Endothelial cell of hepatic sinusoid (primary cell): ENCODE results near the gene SPACDR.
"Not testable (repeated sequence)": the region's sequence is repeated elsewhere in the genome, so short reads cannot be mapped to it uniquely, and the experiment has no call there.

Experiments used
- in situ Hi-C: cut with HindIII; loops from 2 replicates; pipeline ENCODE4 v1.10.0; 2017; ENCODE audit warnings: low sequenced_read_pairs

Gene SPACDR

DNA sequence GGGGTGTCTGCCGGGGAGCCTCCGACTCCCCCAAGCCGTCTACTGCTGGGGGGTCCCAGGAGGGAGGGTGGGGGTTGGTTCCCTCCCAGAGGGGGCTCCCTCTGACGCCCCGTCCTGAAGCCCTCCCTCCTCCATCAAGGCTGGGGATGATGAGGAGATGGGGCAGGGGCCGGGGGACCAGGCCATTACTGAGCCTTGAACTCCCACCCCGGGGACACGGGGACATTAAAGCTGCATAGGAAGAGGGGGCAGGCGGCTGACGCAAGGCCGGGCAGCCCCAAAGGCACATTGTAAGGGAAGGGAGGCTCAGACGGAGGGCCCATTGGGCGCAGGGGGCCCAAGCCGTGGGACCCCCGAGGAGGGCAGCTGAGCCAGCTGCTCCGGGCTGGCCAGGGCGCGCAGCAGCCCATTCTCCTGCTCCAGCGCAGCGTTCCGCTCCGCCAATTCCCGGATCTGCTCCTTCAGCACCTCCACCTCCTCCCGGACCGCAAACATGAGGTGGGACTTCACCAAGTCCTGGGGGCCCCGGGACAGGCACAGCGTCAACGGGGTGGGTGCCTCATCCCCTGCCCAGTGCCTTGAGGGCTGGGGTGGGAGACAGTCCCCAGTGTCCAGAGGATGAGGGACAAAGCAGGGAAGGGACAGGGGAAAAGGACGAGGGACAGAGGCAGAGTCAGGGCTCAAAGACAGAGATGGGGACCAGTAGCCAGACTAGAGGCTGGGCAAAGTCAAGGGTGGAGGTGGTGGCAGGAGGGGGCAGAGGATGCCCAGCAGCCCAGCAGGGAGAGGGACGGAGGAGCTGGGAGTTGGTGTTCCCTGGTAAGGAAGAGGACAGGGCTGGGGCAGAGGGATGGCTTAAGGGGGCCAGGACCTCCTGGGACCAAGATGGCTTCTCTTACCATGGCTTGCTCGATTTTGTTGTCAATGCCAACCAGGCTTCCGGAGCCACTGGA lies 2.9 kb upstream of the SPACDR start:
- in situ Hi-C loops: no loop called here

DNA sequence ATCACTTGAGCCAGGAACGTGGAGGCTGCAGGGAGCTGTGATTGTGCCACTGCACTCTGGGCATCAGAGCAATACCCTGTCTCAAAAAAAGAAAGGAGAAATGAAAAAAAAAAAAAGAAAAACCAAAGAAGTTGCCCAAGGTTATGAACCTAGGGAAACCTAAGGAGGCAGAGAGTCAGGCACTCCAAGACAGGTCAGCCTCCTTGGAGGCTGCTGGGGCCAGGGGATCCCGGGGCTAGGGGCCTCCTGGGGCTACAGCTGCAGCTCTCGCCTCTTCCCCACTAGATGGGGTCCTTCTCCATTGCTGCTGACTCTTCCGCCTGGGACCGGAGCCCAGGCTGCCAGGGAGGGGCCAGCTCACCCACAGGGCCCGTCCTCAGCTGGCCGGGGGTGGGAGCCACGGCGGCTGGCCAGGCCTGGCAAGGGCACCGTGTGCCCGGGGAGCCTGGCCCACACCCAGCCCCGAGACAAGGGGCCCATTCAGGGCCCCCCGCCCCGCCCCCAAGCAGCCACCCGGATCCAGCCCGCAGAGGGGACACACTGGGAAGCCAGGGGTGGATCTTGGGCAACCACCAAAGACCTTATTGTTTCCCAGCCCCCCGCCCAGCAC lies 1.7 kb upstream of the SPACDR start:
- in situ Hi-C loops: no loop called here

DNA sequence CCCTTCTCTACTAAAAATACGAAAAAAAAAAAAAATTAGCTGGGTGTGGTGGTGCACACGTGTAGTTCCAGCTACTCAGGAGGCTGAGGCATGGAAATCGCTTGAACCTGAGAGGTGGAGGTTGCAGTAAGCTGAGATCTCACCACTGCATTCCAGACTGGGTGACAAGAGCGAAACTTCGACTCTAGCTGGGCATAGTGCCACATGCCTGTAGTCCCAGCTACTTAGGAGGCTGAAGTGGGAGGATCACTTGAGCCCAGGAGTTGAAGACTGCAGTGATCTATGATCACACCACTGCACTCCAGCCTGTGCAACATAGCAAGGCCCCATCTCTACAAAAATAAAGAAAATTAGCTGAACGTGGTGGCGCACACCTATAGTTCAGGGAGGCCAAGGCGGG lies 1.2 kb upstream of the SPACDR start:
- in situ Hi-C loops: no loop called here

DNA sequence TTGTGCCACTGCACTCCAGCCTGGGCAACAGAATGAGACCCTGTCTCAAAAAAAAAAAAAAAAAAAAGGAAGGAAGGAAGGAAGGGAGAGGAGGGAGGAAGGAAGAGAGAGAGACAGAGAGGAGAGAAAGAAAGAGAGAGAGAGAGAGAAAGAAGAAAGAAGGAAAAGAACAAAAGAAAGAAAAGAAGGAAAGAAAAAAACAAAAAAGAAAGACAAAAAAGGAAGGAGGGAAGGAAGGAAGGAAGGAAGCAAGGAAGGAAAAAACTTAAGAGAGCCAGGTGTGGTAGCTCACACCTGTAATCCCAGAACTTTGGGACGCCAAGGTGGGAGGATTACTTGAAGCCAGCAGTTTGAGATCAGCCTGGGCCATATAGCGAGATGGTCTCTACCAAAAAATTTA lies 731 bp upstream of the SPACDR start:
- in situ Hi-C loops: no loop called here

- in situ Hi-C loops: no loop called here
Measured at GRCh38 chr7:100457033-100457432, 7.0 kb downstream of the SPACDR start.

DNA sequence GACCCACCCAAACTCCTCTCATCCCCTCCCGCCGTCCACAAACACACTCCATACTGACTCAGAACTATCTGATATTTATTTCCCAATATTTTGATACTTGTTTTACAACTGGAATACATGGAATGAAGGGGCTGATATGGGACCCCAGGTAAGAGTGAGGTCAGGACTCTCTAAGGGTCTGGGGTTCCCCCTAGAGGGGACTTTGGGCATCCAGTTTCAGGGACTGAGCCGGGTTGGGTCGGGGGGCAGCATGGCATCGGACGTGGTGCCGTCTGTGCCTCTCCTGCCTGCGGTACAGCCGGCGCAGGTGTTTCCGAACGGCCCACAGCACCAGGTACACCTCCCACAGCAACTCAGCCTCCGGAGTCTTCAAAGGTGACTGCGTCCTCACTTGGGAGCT lies 7.5 kb downstream of the SPACDR start:
- in situ Hi-C loops: no loop called here

- in situ Hi-C loops: no loop called here
Measured at GRCh38 chr7:100455206-100455605, 8.9 kb downstream of the SPACDR start.

DNA sequence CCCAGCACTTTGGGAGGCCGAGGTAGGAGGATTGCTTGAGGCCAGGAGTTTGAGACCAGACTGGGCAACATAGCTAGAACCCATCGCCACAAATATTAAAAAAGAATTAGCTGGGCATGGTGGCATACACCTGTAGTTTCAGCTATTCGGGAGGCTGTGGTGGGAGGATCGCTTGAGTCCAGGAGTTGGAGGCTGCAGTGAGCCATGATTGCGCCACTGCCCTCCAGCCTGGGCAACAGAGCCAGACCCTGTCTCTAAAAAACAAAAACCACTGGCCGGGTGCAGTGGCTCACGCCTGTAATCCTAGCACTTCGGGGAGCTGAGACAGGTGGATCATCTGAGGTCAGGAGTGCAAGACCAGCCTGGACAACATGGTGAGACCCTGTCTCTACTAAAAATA lies 10.2 kb downstream of the SPACDR start:
- in situ Hi-C loops: not testable (repeated sequence)

GRCh38 chr7:100452513-100452912 lies 11.5 kb downstream of the SPACDR start:
- in situ Hi-C loops: no loop called here

DNA sequence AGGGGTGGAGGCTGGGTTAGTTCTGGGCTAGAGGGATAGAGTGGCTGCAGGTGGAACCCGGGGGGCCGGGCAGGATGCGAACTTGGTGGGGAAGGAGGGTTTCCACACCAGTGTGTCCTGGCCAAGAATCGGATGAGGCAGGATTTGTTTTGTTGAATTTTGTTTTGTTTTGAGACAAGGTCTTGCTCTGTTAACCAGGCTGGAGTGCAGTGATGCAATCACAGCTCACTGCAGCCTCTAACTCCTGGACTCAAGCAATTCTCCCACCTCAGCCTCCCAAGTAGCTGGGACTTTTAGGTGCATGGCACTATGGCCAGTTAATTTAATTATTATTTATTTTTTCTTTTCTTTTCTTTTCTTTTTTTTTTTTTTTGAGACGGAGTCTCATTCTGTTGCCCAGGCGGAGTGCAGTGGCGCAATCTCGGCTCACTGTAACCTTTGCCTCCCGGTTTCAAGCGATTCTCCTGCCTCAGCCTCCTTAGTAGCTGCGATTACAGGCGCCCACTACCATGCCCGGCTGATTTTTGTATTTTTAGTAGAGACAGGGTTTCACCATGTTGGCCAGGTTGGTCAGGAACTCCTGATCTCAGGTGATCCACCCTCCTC lies 14.8 kb downstream of the SPACDR start:
- in situ Hi-C loops: no loop called here

DNA sequence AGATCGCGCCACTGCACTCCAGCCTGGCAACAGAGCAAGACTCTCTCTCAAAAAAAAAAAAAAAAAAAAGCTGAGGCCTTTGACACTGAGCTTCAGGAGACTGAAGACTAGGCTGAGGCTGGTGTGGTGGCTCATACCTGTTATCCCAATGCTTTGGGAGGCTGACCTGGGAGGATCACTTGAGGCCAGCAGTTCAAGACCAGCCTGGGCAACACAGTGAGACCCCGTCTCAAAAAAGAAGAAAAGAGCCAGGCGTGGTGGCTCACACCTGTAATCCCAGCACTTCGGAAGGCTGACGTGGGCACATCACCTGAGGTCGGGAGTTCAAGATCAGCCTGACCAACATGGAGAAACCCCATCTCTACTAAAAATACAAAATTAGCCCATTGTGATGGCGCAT lies 16.7 kb downstream of the SPACDR start:
- in situ Hi-C loops: not testable (repeated sequence)

GRCh38 chr7:100446040-100446439 lies 18.0 kb downstream of the SPACDR start:
- in situ Hi-C loops: no loop called here

DNA sequence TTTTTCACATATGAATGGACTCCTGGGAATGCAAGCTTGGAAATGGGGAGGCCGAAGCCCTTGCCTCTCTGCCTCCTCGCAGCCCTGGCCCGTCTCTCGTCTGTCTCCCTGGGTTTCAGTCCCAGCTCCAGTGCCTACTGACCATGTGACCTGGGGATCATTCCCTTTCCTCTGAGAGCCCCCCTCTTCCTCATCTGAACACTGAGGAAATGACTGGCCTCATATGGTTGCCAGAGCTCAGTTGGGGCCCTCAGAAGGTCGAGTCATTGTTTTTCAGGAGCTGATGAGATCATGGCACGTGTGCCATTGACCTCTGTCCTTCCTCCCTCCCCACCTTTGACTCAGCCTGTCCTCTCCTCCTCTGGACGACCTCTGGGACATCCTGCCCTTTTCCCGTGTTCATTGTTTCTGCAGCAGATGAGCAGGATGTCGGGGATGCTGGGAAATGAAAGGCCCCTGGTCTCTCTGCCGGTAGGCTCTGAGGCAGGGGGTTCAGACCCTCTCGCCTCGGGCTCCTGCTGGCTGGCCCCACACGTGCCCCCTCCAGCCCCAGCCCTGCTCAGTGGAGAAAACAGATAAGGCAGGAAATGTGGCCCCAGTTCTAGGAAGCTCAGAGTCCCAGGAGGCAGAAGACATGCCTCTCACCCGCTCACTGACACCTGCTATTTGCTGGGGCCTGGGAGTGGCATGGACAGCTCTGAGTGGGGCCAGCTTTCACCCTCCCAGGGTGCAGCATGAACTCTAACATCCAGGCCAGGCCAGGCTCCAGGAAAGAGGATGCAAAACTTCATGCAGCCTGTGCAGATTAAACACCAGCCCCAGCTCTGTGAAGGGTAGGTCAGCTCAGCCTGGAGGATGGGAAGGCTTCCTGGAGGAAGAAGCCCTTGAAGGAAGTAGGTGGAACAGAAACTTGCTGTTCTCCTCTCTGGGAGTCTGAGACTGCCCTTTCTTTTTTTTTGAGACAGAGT lies 19.5 kb downstream of the SPACDR start:
- in situ Hi-C loops: no loop called here

GRCh38 chr7:100443096-100443840 lies 20.8 kb downstream of the SPACDR start:
- in situ Hi-C loops: no loop called here

GRCh38 chr7:100441641-100442535 lies 22.2 kb downstream of the SPACDR start:
- in situ Hi-C loops: no loop called here

DNA sequence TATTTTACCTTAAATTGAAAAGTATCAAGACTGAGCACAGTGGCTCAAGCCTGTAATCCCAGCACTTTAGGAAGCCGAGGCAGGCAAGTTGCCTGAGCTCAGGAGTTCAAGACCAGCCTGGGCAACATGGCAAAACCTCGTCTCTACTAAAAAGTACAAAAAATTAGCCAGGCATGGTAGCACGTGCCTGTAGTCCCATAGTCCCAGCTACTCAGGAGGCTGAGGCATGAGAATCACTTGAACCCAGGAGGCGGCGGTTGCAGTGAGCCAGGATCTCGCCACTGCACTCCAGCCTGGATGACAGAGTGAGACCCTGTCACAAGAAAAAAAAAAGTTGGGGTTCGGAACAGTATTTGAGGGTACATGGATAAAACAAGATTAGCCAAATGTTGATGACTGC lies 24.8 kb downstream of the SPACDR start:
- in situ Hi-C loops: not testable (repeated sequence)

DNA sequence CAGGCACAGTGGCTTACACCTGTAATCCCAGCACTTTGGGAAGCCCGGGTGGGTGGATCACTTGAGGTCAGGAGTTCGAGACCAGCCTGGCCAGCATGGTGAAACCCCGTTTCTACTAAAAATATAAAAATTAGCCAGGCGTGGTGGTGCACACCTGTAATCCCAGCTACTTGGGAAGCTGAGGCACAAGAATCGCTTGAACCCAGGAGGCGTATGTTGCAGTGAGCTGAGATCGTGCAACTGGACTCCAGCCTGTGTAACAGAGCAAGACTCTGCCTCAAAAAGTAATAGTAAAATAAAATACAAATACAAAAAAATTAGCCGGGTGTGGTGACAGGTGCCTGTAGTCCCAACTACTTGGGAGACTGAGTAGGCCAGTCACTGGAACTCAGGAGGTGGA lies 25.3 kb downstream of the SPACDR start:
- in situ Hi-C loops: not testable (repeated sequence)

DNA sequence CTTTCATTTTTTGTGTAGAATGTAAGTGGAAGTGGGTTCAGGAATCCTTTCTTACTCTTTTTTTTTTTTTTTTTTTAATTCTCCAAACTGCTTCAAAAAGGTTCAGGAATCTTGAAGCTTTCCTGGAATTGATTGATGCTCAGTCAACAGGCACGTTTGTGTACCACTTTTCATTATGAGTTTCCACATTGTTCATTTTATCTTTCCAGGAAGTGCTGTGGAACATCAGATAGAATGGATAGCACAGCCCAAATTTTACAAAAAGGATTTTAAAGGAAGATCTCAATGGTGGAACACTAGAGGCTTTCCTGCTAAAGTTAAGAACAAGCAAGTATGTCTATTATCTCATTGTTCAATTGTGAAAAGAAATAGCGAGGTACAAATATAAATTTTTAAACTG lies 25.9 kb downstream of the SPACDR start:
- in situ Hi-C loops: no loop called here
